EL (cell line): ENCODE data around the gene COL18A1.

Experiments used
- DNase-seq: peaks from one replicate; pipeline ENCODE4 v3.0.0-alpha.2; 2016

COL18A1 gene

DNA sequence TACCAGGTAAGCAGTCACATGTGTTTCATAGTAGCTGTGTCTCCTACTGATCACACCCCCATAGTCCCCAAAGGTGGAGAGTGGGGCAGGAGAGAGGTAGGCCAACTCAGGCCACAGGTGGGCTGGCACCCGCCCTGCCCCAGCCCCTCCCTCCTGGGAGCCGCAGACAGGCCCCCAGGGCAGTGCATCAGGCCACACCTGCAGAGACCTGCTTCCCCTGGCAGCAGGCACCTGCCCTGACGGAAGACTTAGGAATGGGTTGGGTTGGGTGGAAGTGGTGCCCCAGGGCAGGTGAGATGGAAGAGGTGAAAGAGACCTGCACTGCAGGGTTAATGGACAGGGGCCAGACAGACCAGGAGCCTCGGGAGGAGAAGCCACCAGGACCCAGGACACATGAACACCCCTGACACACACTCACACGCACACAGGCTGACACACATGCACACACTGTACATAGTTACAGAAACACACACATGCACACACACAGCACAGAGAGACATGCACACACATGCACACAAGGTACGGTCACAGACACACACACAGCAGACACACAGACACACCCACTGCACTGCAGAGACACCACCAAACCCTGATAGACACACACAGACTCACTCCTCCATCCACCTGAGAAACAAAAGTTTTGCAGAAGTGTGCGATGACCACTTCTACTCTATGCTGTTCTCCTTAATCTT, 1.7 kb upstream of the COL18A1 start:
- DNase-seq, result no peak

DNA sequence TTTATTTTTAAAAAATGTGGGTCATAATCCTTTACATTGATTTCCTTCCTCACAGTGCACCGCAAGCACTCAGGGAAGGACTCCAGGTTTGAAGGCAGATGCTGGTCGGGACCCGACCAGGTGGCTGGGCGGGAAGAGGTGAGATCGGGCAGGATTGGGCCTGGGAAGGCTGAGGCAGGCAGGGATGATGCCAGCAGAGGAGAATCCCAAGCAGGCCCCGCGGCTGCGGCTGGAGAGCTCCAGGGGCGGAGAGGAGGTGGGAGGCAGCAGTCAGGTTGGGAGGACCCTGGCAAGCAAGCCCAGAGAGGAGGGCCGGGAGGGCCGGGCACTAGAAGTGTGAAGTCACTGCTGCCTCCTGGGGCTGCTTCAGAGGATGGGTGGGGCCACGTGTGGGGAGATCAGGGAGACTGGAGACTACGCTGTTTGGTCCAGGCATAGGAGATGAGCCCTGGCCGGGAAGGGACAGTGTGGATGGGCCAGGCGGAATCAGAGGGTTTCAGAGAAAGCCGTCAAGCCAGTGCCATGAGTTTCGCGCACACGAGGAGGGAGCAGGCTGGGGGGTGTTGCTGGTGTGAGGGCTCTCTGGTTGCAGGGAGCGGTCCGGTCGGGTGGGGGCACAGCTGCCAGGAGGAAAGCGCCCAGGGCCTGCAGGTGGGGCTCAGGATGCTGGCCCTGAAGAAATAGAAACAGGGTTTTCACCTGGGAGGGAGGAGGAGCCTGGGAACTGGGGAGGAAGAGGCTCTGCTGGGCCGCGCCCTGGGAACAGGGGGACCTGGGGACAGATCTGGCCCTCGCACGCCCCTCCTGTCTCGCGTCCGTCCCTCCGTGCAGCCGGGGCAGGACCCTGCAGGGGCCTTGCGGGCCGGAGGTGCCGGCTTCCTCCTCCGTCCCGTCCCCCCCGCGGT, 888 bp upstream of the COL18A1 start:
- peak; percentile 38 for DNase-seq

DNA sequence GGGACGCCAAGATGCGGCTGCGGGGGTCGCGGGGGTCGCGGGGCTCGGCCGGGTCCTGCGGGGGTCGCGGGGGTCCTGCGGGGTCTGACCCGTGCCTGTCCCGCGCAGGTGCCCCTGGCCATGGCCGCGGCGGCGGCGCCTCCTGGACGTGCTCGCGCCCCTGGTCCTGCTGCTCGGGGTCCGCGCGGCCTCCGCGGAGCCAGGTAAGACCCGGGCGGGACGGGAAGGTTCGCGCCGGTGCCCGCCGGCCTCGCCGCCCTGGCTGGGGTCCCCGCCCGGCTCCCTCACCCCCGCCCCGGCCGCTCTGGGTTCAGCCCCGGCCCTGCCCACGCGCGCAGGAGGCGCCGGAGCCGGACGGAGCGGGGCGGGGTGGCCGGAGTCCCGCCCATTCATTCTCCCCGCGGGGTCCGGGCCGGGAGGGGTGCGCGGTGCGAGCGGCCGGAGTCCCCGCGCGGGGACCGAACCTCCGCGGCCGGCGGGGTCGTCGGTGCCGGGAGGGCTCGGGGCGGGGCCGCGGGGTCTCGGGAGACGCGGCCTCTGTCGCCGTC, 380 bp downstream of the COL18A1 start:
- DNase-seq, result peak; percentile 56

DNA sequence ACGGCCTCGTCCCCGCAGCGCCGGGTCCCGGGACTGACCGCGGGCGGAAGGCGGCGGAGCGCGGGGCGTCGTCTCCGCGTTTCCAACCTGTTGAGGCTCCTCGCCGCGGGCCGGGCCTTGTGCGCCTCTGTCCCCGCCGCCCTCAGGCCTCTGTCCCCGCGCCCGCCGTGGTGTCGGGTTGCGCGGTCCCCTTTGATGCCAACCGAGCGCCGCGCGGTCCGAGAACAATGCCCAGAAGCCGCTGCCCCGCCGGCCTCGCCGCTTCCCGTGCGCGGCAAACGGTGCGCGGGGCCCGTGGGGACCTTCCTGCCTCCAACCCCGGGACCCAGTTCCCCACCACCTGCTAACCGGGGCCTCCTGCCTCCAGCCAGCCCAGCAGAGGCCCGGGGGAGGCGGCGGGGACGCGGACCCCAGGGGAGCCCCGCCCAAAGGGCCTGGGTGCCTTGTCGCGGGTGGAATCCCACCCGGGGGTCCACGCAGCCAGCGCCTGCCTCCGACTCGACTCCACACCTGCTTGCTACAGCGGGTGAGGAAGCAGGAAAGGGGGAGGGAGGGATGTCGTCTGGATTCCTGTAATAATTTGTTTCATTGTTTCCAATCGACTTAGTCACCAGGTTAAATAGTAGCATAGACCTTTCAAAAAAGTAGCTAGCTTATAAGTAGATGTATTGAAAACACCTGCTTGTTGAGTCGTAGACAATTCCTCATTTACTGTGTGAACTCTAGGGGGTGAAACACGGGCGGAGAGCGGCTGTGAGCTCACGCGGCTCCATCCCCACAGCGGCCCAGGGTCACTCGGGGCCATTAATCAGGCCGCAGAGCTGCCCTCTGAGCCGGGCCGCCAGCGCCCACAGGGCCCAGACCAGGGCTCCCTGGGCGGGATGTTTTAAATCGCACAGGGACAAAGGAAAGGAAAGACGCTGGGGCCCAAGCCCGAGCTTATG, 1.1 kb downstream of the COL18A1 start:
- DNase-seq, result peak; percentile 24

DNA sequence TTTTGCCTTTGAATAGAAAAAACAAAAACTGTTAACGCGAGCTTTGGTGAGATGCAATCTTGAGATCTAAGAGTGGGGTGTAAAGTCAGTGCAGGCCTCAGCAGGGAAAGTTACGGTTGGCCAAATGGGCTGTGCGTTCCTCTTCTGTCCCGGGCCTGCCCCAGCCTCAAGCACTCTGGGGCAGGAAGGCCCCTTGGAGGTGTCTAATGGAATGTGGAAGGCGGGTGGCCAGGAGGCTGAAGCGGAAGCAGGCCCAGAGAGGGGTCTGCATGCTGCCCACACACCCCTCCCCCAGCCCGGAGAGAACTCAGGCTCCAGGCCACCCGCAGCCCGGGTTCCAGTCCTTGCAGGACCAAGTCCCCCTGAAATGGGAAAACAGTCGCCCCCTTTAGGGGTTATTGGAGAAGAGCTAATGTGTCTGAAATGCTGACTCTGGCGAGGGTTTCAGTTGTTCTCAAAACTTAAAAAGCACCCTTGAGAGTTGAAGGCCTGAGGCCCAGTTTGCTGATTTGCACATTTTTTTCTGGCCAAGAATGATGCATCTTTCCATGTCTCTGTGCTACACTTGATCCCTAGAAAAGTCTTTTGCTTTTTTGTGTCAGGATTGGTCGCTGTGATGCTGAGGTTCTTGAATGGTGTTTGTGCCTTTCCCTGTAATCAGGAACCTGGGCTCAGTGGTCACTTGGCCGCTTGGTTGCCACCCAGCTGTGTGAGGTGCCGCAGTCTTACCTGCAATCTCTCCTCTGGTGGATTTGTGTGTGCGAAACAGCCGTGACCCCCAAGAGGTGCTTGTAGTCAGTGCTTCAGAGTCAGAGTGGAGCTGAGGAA, 2.0 kb downstream of the COL18A1 start:
- peak; percentile 26 for DNase-seq

DNA sequence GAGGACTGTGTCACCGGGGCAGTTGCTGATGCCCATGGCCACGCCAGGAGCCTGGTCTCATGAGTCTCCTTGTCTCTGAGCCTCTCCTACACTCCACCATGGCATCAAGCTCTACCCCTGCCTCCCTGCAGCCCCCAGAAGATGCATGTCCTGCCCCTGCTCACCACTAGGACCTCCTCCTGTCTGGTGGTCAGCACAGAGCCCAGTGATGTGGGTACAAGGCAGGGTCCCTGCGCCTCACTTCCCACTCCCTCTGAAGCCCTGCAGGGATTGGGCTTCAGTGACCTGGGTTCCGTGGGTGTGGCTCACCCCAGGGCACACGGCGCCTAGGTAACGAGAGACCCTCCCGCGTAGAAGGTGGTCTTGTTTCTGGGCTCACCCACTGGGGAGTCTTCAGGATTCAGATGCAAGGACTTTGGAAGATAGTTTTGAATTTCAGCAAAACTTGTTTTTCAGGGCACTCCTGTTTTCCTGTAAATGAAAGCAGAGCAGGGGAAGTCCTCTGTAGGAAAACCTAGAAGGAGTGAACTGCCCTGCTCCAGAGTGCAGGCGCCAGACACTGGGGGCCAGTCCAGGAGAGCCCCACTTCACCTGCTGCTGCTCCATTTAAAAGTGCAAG, 2.8 kb downstream of the COL18A1 start:
- no peak for DNase-seq

DNA sequence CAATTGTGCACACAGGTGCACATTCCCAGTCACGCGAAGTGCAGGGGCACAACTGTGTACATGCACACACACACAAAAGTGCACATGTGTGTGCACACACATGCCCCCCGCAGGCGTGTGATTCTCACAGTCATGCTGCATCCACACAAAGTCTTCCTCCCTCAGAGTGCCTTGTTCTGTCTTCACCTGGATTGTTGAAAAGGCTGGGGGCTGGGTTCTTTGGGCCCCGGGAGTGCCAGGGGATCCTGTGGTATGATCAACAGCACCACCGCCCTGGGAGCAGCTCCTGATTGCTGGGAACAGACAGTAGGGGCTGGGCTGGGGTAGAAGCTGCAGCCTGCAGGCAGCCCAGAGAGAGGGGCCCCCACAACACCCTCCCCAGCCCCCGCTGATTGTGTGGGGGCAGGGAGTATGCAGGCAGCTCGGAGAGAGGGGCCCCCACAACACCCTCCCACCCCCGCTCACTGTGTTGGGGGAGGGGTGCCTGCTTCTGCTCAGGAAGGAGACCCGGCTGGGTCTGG, 3.4 kb downstream of the COL18A1 start:
- DNase-seq, result no peak

DNA sequence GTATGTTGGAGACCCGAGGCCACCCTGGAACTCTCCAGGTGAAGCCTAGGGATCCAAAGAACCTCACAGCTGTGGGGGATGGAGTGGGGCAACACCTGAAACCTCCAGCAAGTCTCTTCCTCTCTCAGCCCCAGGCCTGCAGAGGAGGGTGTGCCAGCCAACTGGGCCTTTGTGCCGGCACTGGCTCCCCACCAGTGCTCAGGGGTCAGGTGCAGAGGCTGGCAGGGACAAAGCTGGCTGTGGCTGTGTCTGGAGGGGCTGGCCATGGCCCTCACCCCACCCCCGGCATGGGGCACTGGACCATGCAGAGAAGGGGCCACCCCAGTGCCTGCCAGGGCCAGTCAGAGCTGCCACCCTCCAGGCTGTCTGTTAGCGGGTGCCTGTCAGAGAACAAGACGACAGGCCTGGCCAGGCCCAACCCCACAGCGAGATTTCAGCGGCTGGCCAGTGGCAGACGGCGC, 3.9 kb downstream of the COL18A1 start:
- DNase-seq, result no peak

DNA sequence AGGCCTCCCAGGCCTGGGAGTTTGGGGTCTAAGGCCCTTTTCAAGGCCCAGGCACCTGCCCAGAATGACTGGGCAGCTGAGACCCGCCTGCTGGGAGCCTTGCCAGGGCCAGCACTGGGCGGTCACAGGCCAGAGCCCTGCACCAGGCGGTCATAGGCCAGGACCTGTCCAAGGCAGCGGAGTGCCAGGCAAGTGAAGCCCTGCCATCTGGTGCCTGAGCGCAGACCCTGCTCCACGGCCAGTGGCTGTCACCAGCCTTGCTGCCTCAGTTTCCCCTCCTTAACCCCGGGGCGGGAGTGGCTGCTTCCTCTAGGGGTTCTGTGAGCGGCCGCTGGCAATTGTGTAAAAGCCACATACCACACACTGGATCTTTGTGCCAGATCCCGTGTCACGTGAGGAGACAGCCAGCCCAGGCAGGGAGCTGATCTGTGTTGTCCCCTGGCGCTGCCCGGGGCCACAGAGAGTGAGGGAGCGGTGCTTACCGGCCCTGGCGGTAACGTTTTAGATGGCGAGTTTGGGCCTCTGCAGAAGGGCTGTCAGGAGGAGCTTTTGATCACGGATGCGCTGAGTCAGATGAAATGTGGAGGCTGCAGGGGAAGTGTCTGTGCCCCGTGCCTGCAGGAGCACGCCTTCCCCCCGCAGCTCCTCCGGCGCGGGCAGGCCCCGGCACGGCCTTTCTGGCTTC, 4.6 kb downstream of the COL18A1 start:
- DNase-seq, result no peak

DNA sequence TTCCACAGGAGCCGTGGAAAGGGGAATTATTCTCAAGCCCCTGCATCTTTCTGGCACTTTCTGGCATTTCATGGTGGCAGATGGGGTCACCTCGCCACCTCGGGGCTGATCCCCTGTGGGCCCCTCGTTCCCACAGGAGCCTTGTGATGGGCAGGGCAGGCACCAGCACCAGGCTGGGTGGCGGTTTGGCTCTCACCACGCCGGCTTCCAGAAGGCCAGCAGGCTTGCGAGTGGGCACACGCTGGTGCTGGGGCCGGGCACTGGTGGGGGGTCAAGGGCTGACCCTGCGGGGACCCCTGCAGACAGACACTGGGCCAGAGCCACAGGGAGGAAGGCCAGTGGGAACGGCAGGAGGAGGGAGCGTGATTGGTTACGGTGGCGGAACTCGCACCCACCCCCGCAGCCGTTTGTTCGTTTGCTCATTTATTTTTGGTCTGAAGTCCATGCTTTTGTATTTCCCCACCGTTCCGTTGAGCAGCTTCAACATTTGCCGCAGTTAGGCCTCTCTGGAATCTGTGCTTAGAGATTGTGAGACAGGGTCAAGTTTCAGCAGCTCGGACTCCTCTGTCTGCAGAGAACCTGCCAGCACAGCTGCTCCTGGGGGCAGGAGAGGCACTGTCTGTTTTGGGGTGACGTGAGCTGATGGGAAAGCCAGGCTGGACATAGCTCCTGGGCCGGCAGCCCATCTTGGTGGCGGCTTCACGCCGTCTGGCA, 5.3 kb downstream of the COL18A1 start:
- no peak for DNase-seq

DNA sequence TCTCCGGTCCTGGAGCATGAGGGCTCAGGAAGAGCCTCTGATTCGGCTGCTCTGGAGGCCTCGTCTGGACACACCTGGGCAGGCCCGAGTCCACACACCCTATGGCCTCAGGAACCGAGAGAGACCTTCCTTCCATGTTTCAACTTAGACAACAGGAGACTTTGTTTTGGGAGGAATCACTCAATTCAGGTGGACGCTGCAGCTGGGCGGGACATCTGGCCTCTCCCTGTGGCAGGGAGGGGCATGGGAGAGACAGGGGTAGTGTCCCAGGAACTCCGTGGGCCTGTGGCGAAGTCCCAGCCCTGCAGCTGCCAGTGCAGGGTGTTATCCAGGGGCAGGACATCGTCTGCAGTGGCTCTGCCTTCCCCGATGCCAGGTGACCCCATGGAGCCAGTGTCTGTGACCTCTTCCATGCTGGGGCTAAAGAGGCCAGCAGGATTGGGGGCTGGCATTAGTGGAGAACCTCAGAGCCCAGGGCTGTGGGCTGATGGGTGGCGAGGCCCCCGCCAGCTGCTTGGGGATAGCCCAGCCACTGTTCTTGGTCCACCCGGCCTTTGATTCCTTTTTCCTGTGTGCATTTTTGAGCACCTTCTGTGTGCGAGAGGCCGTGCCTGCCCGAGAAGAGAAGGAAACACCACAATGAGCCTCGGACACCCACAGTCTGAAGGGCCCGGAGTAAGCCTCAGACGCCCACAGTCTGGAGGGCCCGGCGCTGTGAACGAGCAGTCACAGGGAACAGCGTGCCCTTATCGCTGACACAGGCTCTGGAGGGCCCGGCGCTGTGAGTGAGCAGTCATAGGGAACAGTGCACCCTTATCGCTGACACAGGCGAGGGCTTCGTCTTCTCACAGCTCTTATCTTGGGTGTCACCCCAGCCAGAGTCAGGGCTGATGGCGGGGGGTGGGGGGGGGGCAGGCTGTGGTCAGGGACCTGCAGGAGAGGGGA, 6.2 kb downstream of the COL18A1 start:
- DNase-seq, result no peak

DNA sequence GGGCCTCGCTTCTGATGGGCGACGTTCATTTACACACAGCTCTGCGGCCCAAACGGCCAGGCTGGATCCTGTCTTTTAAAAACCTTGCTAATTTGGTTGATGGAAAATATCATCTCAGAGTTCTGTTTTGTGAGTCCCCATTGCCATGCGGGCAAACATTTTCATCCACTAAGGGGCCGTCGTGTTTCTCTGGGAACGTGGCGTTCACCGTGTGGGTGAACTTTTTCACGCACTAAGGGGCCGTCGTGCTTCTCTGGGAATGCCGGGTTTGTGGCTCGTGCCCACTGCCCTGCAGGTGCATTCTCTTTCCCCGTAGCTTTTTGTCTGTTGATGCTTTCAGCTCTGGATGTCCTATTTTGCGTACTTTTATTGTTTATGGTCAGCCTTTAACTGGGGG, 6.8 kb downstream of the COL18A1 start:
- DNase-seq, result no peak

DNA sequence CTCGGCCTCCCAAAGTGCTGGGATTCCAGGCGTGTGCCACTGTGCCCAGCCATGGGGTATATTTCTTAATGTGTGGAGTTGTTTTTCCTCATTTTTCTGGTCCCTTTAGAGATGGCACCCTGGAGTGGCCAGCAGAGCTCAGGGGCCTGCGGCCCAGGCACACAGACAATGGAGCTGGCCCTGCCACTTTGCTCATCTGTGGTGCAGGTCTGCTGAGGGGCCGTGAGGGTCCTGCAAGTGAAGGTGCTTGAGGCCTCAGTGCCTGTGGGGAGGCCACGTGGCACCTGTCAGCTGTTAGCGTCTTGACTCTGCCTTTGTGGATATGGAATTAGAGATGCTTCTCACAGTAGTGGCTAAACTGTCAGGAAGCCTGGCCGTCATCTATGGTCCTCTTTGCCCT, 7.5 kb downstream of the COL18A1 start:
- no peak for DNase-seq

DNA sequence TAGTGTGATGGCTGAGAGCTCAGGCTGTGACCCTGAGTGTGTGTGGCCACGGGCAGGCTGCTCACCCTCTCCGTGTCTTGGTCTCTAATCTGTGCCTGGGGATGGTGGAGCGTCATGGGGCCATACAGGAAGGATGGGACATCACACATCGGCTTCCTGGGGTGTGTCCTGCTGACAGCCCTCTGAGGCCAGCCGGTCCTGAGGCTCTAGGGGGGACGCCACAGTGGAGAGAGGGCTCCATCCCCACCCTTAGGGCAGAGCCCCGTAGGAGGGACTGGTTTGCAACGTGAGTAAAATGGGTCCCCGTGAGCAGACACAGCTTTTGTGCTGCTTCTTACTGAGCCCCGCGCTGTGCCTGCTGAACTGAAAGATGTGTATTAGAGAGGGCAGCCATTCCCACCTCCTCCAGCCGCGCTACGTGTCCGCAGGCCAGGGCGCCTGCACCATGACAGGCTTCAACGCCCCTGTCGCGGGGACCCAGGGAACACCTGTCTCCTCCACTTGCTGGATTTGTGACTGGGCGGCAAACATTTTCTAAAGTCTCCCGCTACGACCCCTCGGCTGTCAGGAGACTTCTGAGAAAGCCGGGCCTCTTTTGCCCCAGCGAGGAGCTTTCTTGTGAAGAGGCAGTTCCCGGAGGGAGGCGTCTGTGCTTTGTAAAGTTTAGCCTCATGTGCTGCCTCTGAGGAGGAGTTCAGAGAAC, 8.1 kb downstream of the COL18A1 start:
- no peak for DNase-seq

DNA sequence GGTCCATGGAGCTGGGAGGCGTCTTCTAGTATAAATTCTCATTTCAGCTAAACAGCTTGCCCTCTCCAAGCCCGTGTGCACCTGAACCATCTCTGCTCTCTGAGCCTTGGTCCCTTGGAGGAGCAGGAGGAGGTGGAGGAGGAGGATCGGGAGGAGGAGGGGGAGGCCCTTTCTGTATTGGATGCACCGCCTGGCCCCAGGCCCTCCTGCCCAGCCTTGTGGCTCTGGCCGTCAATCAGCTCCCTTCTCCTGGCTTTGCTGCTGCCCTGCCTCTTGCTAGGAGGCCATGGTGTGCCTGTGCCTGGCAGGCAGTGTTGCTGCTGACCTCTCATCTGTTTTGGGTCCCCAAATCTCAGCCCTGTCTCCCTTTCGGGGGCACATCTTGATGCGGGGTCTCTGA, 9.0 kb downstream of the COL18A1 start:
- no peak for DNase-seq

DNA sequence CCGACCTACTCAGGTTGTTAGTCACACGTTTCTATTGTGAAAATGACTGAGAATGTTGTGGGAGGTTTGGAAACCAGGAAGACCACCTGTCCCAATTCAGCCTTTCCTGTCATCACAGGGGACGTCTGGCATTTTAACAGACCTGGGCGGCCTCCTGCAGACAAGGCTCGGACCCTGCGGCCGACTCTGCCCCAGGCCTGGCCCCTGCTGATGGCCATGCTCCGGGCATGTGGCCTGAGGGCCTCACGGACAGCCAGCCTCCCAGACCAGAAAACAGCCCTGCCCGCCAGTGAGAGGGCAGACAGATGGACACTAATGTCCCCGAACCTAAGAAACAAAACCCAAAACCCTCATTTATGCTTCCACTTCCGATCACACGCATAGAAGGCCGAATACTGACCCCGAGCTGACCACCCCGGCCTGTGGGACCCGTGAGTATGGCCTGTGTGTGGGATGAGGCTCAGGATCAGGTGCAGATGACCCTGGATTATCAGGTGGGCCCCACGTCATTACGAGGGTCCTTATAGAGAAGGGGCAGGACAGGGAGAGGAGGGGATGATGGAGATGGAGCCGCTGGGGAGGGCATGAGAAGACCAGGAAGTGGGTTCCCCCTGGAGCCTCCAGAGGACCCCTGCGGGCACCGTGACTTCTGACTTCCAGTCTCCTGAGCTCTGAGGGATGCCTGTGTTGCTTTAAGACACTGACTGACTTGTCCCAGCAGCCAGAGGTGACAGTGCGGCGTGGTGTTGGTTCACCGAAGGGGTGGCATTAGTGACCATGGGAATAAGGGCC, 9.6 kb downstream of the COL18A1 start:
- no peak for DNase-seq
